Activated CD8-positive, alpha-beta T cell treated with anti-CD3 and anti-CD28 coated beads for 36 hours (primary cell): ENCODE measurements around the gene PLXNB3. TPM values are rescaled to one million over a fixed set of nuclear protein-coding genes. Genes with fewer than 3 reads are reported as not detected.

ENCODE experiments used
- ATAC-seq: fragments of 200-7000 bp; cut with Tn5 transposase; one replicate; pipeline ENCODE4 v1.10.0; 2021; ENCODE audit warnings: mild to moderate bottlenecking, moderate library complexity
- CTCF ChIA-PET: fragments of 350-600 bp; sonication (Branson Sonifier 250); formaldehyde crosslinking; loops from one replicate; lab custom pipeline; 2021; ENCODE audit warnings: antibody characterized with exemption; lab: Charles Lee
- POLR2A ChIA-PET: fragments of 350-600 bp; sonication (Branson Sonifier 250); formaldehyde crosslinking; loops from one replicate; lab custom pipeline; 2021; ENCODE audit warnings: antibody characterized with exemption; lab: Charles Lee
- DNase-seq: peaks from one replicate; pipeline ENCODE4 v3.0.0-alpha.2; 2020
- H3K27ac Mint-ChIP-seq: one replicate; pipeline ENCODE4 v1.8.0; 2021; ENCODE audit warnings: mild to moderate bottlenecking, mixed read lengths
- H3K27me3 Mint-ChIP-seq: one replicate; pipeline ENCODE4 v1.8.0; 2021; ENCODE audit warnings: mixed read lengths
- H3K36me3 Mint-ChIP-seq: one replicate; pipeline ENCODE4 v1.8.0; 2021; ENCODE audit warnings: low read depth, mixed read lengths
- H3K4me1 Mint-ChIP-seq: one replicate; pipeline ENCODE4 v1.8.0; 2021; ENCODE audit warnings: low read depth, mixed read lengths
- H3K4me3 Mint-ChIP-seq: one replicate; pipeline ENCODE4 v1.8.0; 2021; ENCODE audit warnings: mild to moderate bottlenecking, moderate library complexity, mixed read lengths
- H3K9me3 Mint-ChIP-seq: one replicate; pipeline ENCODE4 v1.8.0; 2021; ENCODE audit warnings: mixed read lengths
- intact Hi-C: fragments of 100-400 bp; cut with micrococcal nuclease; formaldehyde crosslinking; loops from one replicate; pipeline ENCODE4 v1.10.0; 2022
- total RNA-seq, 2 experiments: library from RNA; stranded (reverse); gene quantifications; one replicate each; pipeline ENCODE4 v1.2.3, GENCODE V29; 2021
- TF ChIP-seq, protein P1 (sequence below): fragments of 200-600 bp; IDR thresholded peaks from one replicate; pipeline ENCODE4 v1.8.0; 2022; ENCODE audit warnings: antibody characterized with exemption, mild to moderate bottlenecking

Gene PLXNB3
- total RNA-seq, 2 experiments from 2014 or later = 7.7 to 8.2 TPM

DNA sequence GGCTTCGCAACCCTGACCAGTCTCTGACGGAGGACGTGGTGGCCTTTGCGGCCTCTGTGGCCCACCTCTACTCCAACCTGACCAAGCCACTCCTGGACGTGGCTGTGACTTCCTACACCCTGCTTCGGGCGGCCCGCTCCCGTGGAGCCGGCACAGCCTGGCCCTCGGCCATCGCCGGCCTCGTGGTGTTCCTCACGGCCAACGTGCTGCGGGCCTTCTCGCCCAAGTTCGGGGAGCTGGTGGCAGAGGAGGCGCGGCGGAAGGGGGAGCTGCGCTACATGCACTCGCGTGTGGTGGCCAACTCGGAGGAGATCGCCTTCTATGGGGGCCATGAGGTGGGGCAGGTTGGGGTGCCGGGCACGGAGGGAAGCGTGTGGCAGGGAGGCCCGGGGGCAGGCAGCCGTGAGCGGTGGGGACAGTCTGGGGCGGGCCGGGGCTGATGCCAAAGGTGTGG is 38.2 kb upstream of the PLXNB3 start:
- H3K27me3 Mint-ChIP-seq = no peaks in the 10 kb centered on the region
- TF ChIP-seq, protein P1, sequence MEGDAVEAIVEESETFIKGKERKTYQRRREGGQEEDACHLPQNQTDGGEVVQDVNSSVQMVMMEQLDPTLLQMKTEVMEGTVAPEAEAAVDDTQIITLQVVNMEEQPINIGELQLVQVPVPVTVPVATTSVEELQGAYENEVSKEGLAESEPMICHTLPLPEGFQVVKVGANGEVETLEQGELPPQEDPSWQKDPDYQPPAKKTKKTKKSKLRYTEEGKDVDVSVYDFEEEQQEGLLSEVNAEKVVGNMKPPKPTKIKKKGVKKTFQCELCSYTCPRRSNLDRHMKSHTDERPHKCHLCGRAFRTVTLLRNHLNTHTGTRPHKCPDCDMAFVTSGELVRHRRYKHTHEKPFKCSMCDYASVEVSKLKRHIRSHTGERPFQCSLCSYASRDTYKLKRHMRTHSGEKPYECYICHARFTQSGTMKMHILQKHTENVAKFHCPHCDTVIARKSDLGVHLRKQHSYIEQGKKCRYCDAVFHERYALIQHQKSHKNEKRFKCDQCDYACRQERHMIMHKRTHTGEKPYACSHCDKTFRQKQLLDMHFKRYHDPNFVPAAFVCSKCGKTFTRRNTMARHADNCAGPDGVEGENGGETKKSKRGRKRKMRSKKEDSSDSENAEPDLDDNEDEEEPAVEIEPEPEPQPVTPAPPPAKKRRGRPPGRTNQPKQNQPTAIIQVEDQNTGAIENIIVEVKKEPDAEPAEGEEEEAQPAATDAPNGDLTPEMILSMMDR = no peak
- H3K27ac Mint-ChIP-seq = no peak overlapping the region
- peak overlapping the region; percentile 56 for H3K4me3 Mint-ChIP-seq
- H3K9me3 Mint-ChIP-seq = no peaks in the 10 kb centered on the region
- intact Hi-C loops = no loop called here
- CTCF ChIA-PET = no interaction called here
- ATAC-seq (no peak), DNase-seq (no peak)
- H3K4me1 Mint-ChIP-seq = peaks cover 17% of the 10 kb centered on the region
- H3K36me3 Mint-ChIP-seq = peaks cover 13% of the 10 kb centered on the region
- POLR2A ChIA-PET = interaction anchor here (0.6 to 1.2 kb wide), 2 partner anchors 68 to 163 kb away, joined by 3 to 4 read pairs; partner anchors contain the start of genes IDH3G and SSR4

DNA sequence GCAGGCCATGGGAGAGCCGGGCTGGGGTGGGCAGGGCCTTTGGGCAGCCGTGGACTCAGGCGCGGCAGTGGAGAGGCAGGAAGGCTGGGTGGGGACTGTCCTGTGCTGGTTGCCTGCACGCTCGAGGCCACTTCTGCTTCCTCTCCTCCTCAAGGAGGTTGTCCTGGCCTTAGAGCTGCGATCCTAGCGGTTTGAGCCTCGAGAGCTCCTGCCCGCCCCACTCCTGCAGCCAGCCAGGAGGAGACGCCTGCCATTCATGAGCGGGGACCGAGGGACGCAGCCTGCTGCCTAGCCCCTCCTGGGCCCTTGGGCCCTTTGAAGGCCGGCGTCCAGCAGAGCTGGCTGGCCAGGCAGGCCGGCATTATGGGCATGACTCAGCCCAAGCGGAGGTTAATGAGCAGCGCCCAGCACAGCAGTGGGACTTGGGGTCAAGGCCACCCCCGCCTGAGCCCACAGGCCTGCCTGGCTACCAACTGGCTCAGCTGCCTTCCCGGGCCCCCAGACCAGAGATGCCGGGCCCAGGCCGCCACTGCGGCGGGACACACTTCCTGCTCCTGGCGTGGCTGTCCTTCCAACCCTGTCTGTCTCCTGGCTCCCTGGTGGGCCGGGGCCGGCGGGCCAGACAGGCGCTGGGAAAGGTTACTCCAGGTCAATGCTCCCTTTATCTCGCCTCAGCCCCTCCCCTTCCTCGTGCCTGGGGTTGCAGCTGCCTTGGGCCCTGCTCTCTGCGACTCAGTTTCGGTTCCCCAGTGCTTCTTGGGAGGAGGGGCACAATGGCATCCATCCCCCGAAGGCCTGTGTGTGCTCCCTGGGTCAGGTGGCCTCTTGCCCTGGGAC is 37.5 kb upstream of the PLXNB3 start:
- Mint-ChIP-seq H3K4me3 (peak overlapping the region; percentile 56), H3K27me3 (no peaks in the 10 kb centered on the region), H3K36me3 (peaks cover 12% of the 10 kb centered on the region), H3K4me1 (peaks cover 22% of the 10 kb centered on the region), H3K9me3 (peaks cover under 1% of the 10 kb centered on the region), H3K27ac (no peak overlapping the region)
- intact Hi-C loops = no loop called here
- TF ChIP-seq, protein P1 = no peak
- ATAC-seq (no peak), DNase-seq (peak; percentile 56)
- ChIA-PET CTCF (interaction anchor here (1.1 kb wide), 1 partner anchor 28 kb away, joined by 3 read pairs; no protein-coding TSS in a partner anchor), POLR2A (interaction anchor here (0.6 to 1.2 kb wide), 2 partner anchors 68 to 163 kb away, joined by 3 to 4 read pairs; partner anchors contain the start of genes IDH3G and SSR4)

DNA sequence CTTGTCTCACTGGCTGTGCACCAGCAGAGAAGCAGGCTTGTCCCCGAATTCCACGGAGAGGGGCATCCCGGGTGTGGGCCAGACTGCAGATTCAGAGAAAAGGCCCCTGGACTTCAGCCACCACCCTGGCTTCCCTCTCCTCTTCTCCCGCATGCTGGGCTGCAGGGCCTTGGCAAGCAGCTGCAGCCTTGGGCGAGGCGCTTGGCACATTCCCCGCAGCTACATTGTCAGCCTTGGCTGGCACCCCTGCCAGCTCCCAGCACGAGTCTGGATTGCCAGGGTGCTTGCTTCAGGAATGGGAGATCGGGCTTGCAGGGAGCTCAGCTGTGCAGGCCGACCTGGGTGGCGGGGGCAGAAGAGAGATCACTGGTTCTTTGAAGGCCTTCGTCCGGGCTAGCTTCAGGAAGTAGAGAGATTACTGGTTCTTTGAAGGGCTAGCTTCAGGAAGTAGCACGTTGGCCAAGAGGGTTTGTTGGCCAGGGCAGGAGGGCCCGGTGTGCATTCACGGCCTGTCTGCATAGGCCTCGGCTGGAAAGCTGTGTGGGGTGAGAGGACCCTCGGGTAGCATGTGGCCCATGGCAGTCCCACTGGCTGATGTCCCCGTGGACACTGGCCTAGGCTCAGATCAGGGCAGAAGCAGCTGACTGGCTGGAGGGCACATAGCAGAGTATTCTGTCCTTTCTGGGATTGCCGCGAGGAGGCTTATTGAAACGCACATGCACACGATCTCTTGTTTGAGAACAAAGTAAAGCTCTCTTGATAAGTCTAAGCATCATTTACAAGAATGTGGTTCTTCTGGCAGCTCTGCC is 36.7 kb upstream of the PLXNB3 start:
- H3K9me3 Mint-ChIP-seq = peaks cover 5% of the 10 kb centered on the region
- ATAC-seq (no peak), DNase-seq (no peak)
- H3K4me1 Mint-ChIP-seq = peaks cover 21% of the 10 kb centered on the region
- H3K27ac Mint-ChIP-seq = no peak overlapping the region
- ChIA-PET POLR2A (no interaction called here), CTCF (interaction anchor here (1.0 to 1.1 kb wide), 2 partner anchors 27 to 37 kb away, joined by 3 read pairs; partner anchors contain the start of gene PLXNB3)
- H3K4me3 Mint-ChIP-seq = peak overlapping the region; percentile 56
- TF ChIP-seq, protein P1 = no peak
- intact Hi-C loops = no loop called here
- no peaks in the 10 kb centered on the region for H3K27me3 Mint-ChIP-seq
- peaks cover 10% of the 10 kb centered on the region for H3K36me3 Mint-ChIP-seq

DNA sequence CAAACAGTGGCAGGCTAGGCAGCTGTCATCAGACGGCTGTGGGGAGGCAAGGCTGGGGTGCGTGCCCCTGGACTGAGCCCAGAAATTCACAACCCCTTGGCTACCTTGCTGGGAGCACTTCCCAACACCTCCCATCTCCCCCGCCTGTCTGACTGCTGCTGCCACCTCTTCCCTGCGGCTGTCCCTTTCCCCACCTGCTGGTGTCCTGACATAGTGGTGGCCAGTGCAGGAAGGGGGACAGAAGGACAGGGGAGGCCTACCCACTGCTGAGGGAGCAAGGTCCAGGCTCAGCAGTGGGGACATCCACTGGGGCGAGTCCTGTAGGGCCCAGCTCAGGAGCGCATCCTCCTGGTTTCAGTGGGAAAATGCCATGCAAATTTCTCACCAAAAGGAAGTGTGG is 36.0 kb upstream of the PLXNB3 start:
- ChIA-PET POLR2A (no interaction called here), CTCF (interaction anchor here (1.0 to 1.1 kb wide), 2 partner anchors 36 to 199 kb away, joined by 3 to 4 read pairs; partner anchors contain the start of gene PLXNB3)
- peaks cover 21% of the 10 kb centered on the region for H3K4me1 Mint-ChIP-seq
- H3K27ac Mint-ChIP-seq = peak overlapping the region; percentile 27
- ATAC-seq (no peak), DNase-seq (no peak)
- intact Hi-C loops = no loop called here
- TF ChIP-seq, protein P1 = no peak
- H3K9me3 Mint-ChIP-seq = peaks cover 5% of the 10 kb centered on the region
- H3K4me3 Mint-ChIP-seq = no peak overlapping the region
- H3K27me3 Mint-ChIP-seq = no peaks in the 10 kb centered on the region
- peaks cover 3% of the 10 kb centered on the region for H3K36me3 Mint-ChIP-seq
